GM23248 (cell line): Measurements from ENCODE around the gene C3orf62.

Experiments used
- EZH2 ChIP-seq: fragments of 200-600 bp; sonication (generic); IDR thresholded peaks from 2 replicates; pipeline ENCODE4 v1.6.1; 2018; ENCODE audit warnings: antibody characterized with exemption, mild to moderate bottlenecking; ENCODE audit not compliant: insufficient read depth, poor library complexity, severe bottlenecking
- EZH2phosphoT487 ChIP-seq: fragments of 200-600 bp; sonication (generic); IDR thresholded peaks from 2 replicates; pipeline ENCODE4 v1.6.1; 2018; ENCODE audit warnings: antibody characterized with exemption, moderate library complexity, mild to moderate bottlenecking, low read depth; ENCODE audit not compliant: insufficient read depth

DNA sequence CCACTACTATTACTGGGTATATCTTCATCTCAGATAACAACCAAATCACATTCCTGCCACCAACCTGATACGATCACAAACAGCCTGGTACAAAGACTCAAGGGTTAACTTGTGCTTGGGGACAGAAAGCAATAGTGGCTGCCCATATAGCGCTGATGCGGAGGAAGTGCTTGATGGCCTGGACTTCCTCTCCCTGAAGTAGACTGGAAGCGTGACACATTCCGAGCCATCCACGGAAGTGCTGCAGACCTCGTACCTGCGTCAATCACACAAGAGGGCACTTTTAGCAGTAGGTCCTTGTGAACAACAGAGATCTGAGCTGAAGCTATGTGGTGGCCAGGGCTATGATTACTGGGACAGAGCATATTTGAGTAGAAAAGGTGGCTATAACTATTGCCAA lies 17.3 kb upstream of the C3orf62 start:
- TF ChIP-seq EZH2: no peak
- TF ChIP-seq EZH2phosphoT487: no peak
